ENCODE data around the gene COPZ2.
A peak's percentile ranks its signal among the peaks of the same experiment; 100 is the strongest.

Gene COPZ2

GRCh38 chr17:47983492-47984223 is 53.9 kb downstream of the COPZ2 start:
- DNase-seq (ENCODE audit: low read depth) = no peak

DNA sequence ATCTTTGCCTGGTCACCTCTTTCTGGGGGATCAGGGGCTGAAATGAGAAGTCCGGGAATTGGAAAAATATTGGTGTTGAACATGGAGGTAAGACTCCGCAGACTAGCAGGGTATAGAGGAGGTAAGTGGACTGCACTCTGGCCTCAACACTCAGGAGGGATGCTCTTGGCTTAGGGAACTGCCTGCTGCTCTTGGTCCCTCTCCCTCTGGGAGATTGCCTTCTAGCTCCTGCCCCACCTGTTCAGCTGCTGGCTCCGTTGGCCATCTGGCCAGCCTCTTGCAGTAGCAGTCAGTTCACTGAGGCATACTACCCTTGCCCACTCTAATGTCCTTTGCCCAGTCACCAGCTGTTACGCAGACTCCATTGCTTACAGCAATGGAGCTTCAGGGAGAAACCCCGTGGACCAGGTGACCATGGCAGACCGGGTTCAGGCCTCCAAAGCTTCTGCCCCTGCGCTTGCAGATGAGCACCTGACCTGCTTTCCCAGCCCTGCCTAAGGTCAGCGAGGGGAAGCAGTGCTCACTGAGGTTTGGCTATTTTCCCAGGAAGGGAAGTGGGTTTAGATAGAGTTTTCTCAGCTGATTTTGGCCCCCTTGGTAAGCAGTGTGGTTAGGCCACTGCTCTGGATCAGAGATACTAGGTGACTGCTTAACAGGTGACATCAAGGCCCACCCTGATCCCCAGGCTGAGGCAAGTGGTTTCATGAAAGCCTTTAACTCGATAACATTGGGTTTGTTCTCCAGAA is 54.8 kb downstream of the COPZ2 start:
- DNase-seq (ENCODE audit: low read depth) = no peak

DNA sequence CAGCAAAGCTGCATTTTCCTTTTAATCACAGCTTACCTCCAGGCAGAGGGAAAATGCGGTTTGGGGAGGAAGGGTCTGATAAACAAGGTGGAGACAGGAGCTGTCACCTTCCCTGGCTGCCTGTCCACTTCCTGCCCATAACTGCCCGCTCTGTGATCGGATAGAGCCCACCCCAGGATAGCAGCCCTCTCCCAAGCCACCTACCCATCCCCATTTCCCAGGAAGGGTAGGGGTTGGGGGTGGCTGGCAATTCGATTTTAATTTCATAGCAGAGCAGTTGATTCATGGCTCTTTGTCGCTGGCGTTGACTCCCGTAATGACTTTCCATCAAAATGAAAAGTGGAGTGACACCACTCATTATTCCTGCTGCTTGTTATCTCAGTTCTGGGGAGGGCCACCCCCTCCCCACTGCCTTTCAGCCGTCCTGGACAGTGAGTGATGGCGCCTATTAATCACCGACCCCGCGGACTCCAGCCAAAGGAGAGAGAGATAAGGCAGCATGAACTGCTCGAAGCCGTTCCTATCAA is 55.4 kb downstream of the COPZ2 start:
- DNase-seq (ENCODE audit: low read depth) = no peak

DNA sequence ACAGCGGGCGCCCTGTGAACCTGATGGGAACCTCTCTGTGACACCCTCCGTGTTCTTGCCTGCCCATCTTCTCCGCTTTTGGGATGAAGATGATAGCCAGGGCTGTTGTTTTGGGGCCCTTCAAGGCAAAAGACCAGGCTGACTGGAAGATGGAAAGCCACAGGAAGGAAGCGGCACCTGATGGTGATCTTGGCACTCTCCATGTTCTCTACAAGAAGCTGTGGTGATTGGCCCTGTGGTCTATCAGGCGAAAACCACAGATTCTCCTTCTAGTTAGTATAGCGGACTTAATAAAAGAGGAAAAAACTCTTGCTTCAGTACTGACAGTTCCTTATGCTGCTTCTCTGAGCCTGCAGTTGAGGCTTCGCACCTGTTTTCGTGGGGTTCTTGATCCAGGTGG is 56.1 kb downstream of the COPZ2 start:
- no peak for DNase-seq (ENCODE audit: low read depth)

DNA sequence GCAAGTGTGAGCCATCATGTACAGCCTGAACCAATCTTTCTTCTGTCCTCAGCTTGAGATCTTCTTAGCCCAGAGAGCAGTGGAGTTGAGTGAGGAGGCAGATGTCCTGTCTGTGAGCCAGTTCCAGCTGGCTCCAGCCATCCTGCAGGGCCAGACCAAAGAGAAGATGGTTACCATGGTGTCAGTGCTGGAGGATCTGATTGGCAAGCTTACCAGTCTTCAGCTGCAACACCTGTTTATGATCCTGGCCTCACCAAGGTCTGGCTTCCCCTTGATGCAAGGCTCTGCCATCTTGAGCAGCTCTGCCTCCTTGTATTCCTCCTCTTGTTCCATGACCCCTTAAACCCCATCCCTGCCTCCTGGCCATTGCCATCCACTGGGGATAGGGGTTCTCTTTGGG is 57.1 kb downstream of the COPZ2 start:
- DNase-seq (ENCODE audit: low read depth) = no peak

- peak; percentile 16 for DNase-seq (ENCODE audit: low read depth)
Observed at GRCh38 chr17:47978324-47978723, 59.3 kb downstream of the COPZ2 start.
